A375 (cell line): ENCODE measurements around the gene WWC1. TPM values are rescaled to one million over a fixed set of nuclear protein-coding genes. Genes with fewer than 3 reads are reported as not detected.

Experiments used
- total RNA-seq: library from RNA; depleted of rRNA; stranded (reverse); fragments of >200 nt; shearing (Covaris generic); gene quantifications from 2 replicates; pipeline ENCODE4 v1.2.3, GENCODE V29; 2014; rRNA removed

WWC1 gene
- total RNA-seq: 3.1 and 4.7 TPM in 2 replicates

DNA sequence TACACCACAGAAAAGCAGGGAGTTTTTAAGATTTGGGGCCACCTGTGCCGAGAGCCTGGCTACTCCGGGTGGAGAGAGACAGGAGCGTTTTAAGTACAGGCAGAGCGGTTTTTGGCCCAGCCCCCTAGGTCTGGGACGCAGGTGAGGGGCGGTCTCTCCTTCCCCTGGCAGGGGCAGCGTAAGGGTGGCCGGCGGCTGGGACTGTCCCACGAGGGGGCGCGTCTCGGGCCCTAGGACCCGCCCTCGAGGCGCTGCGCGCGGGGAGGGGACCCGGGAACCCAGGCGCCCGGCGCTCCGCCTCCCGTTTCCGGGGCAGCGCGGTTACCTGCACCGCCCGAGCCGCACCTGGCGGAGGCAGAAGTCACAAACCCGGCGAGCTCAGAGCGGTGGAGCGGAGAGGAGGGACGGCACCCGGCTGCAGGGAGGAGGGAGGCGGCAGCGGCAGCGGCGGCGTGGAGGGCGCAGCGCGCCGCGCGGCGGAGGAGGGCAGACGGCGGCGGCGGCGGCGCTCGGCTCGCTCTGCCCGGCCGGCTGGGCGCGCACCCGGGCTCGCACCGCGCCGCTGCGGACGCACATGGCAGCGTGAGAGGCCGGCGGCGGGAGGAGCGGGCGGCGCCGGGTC is at the start of gene WWC1:
TSS of gene WWC1 (plus strand) at position 304 of the 622 bp plus-strand sequence. CDS start 508 bp downstream, outside the sequence.

DNA sequence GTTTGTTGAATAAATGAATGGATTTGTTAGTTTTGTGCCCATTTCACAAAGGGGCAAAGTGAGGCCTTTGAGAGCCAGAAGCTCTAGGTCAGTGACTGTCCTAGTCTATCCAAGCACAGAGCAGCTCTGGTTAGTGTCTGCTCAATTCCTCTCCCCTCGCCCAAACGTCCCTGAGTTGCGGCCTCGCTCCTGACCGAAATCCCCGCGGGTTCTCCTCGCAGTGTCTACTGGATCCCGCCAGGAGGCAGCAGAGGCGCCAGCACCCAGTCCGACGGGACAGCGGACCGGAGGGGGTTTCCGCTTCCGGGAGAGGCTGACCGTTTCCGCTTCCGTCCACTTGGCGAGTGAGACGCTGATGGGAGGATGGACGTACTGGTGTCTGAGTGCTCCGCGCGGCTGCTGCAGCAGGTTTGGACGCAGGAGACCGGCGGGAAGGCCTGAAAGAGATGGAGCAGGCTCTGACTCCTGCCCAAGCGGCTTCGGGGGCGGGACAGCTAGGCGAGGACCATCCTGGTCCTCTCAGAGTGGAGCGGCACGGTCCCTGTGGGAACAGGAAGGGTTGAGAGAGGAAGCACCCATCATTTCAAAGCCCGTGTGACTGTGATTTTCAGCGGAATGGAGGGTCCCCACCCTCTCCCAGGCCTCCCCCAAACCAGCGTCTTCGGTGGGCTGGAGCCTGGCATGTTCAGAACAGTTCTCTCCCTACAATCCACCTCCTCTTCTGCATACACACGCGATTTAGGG is 194.9 kb downstream of the WWC1 start, which contains the start of gene RARS1:
TSS of gene RARS1 (plus strand) at position 336 of the 744 bp plus-strand sequence. CDS start at position 364, 28 bp downstream.

Other genes with a start within 250 kb of the WWC1 start
- 159 and 205 TPM in 2 replicates for gene RARS1, start 194.8 kb downstream of the WWC1 start, total RNA-seq
- 1.8 and 7.6 TPM in 2 replicates for gene FBLL1, start 237.7 kb downstream of the WWC1 start, total RNA-seq